Left ventricle myocardium superior (tissue), 1 donor: ENCODE data around the gene OCRL. TPM values are rescaled to one million over a fixed set of nuclear protein-coding genes. Genes with fewer than 3 reads are reported as not detected.

Experiments
- ATAC-seq: fragments of 200-7000 bp; cut with Tn5 transposase; one replicate; pipeline ENCODE4 v1.9.1; 2020; ENCODE audit warnings: mild to moderate bottlenecking, moderate library complexity
- DNase-seq: peaks from one replicate; pipeline ENCODE4 v3.0.0-alpha.2; 2020
- intact Hi-C: fragments of 100-400 bp; cut with micrococcal nuclease; formaldehyde crosslinking; loops from one replicate; pipeline ENCODE4 v1.11.0; 2022
- total RNA-seq: library from RNA; stranded (reverse); fragmentation: NEBNext Ultra II Directional; extraction: Animal tissue kit (Norgen Biotek cat#: 25700); gene quantifications from one replicate; pipeline ENCODE4 v1.2.1, GENCODE V29; 2021
- donor health status: DM: no; HTN: yes; CAD: no; lungs with severe emphysema.

OCRL gene
- total RNA-seq, 1 donor from 2014 or later = 9.9 TPM

GRCh38 chrX:129574214-129574613 lies 34.2 kb downstream of the OCRL start:
- no peak for DNase-seq
- ATAC-seq = no peak
- intact Hi-C loops = no loop called here

GRCh38 chrX:129576539-129576938 lies 36.5 kb downstream of the OCRL start:
- DNase-seq = no peak
- ATAC-seq = no peak
- intact Hi-C loops = no loop called here

GRCh38 chrX:129577473-129577872 lies 37.4 kb downstream of the OCRL start:
- DNase-seq = no peak
- intact Hi-C loops = no loop called here
- peak; percentile 67 for ATAC-seq

- ATAC-seq = no peak
- intact Hi-C loops = no loop called here
- no peak for DNase-seq
Observed at GRCh38 chrX:129577877-129578276, 37.8 kb downstream of the OCRL start.

- DNase-seq = no peak
Observed at GRCh38 chrX:129581904-129582303, 41.8 kb downstream of the OCRL start.

GRCh38 chrX:129585167-129585566 lies 45.1 kb downstream of the OCRL start:
- intact Hi-C loops = no loop called here
- ATAC-seq (peak; percentile 61), DNase-seq (no peak)

More at GRCh38 chrX:129581904-129582303, 41.8 kb downstream of the OCRL start:
- ATAC-seq = no peak
- intact Hi-C loops = no loop called here

- ATAC-seq (peak; percentile 92), DNase-seq (no peak)
- intact Hi-C loops = no loop called here
Observed at GRCh38 chrX:129585691-129586090, 45.6 kb downstream of the OCRL start.

GRCh38 chrX:129586446-129586845 lies 46.4 kb downstream of the OCRL start:
- ATAC-seq = no peak
- no peak for DNase-seq
- intact Hi-C loops = no loop called here

- intact Hi-C loops = no loop called here
- ATAC-seq (no peak), DNase-seq (no peak)
Observed at GRCh38 chrX:129590596-129590995, 50.5 kb downstream of the OCRL start.

- intact Hi-C loops = no loop called here
- ATAC-seq = peak; percentile 66
- no peak for DNase-seq
Observed at GRCh38 chrX:129593137-129593536, 53.1 kb downstream of the OCRL start.

- no peak for ATAC-seq
Observed at GRCh38 chrX:129594781-129595180, 54.7 kb downstream of the OCRL start.

GRCh38 chrX:129596077-129596476 lies 56.0 kb downstream of the OCRL start:
- DNase-seq = no peak
- intact Hi-C loops = no loop called here
- no peak for ATAC-seq

More at GRCh38 chrX:129594781-129595180, 54.7 kb downstream of the OCRL start:
- no peak for DNase-seq
- intact Hi-C loops = no loop called here

- intact Hi-C loops = no loop called here
- DNase-seq (no peak), ATAC-seq (no peak)
Observed at GRCh38 chrX:129597905-129598304, 57.8 kb downstream of the OCRL start.

- intact Hi-C loops = no loop called here
- DNase-seq (no peak), ATAC-seq (no peak)
Observed at GRCh38 chrX:129599499-129599898, 59.4 kb downstream of the OCRL start.

GRCh38 chrX:129599996-129600395 lies 59.9 kb downstream of the OCRL start:
- intact Hi-C loops = loop anchor here (10.0 kb wide), 1 partner anchor 125 kb away; no protein-coding TSS in a partner anchor
- no peak for DNase-seq
- ATAC-seq = no peak

GRCh38 chrX:129600981-129601424 lies 60.9 kb downstream of the OCRL start:
- intact Hi-C loops = loop anchor here (10.0 kb wide), 1 partner anchor 124 kb away; no protein-coding TSS in a partner anchor

GRCh38 chrX:129606918-129607317 lies 66.9 kb downstream of the OCRL start:
- ATAC-seq (peak; percentile 67), DNase-seq (no peak)
- intact Hi-C loops = loop anchor here (10.0 kb wide), 1 partner anchor 118 kb away; no protein-coding TSS in a partner anchor

More at GRCh38 chrX:129600981-129601424, 60.9 kb downstream of the OCRL start:
- ATAC-seq = peak; percentile 20
- no peak for DNase-seq

GRCh38 chrX:129608496-129608895 lies 68.4 kb downstream of the OCRL start:
- ATAC-seq = no peak
- DNase-seq = no peak
- intact Hi-C loops = loop anchor here (10.0 kb wide), 1 partner anchor 116 kb away; no protein-coding TSS in a partner anchor

- intact Hi-C loops = loop anchor here (10.0 kb wide), 1 partner anchor 115 kb away; no protein-coding TSS in a partner anchor
- ATAC-seq (no peak), DNase-seq (no peak)
Observed at GRCh38 chrX:129609395-129609794, 69.3 kb downstream of the OCRL start.

GRCh38 chrX:129612396-129612795 lies 72.3 kb downstream of the OCRL start:
- intact Hi-C loops = no loop called here
- ATAC-seq = no peak
- no peak for DNase-seq

GRCh38 chrX:129613596-129613995 lies 73.5 kb downstream of the OCRL start:
- no peak for ATAC-seq
- intact Hi-C loops = no loop called here
- no peak for DNase-seq
